HT1080 (cell line): Measurements from ENCODE around the gene EPHX1. TPM values are rescaled to one million over a fixed set of nuclear protein-coding genes. Genes with fewer than 3 reads are reported as not detected.

ENCODE experiments used
- total RNA-seq: library from RNA; depleted of rRNA; stranded (reverse); fragments of >200 nt; shearing (Covaris generic); gene quantifications from 2 replicates; pipeline ENCODE4 v1.2.3, GENCODE V29; 2014; rRNA removed

EPHX1 gene
- total RNA-seq, 1 experiment from 2014 or later = 17.7 TPM

Other genes starting within 250 kb of the EPHX1 start
- gene ENAH, start 157.0 kb upstream of the EPHX1 start, total RNA-seq = 19.4 and 23.2 TPM in 2 replicates
- gene SRP9, start 32.3 kb upstream of the EPHX1 start, total RNA-seq = 217 and 241 TPM in 2 replicates
- 5.1 and 7.8 TPM in 2 replicates for gene TMEM63A, start 72.3 kb downstream of the EPHX1 start, total RNA-seq
- not detected in 2 replicates for gene LEFTY1, start 79.0 kb downstream of the EPHX1 start, total RNA-seq
- 64.1 and 65.9 TPM in 2 replicates for gene PYCR2, start 114.1 kb downstream of the EPHX1 start, total RNA-seq
- gene LEFTY2, start 131.1 kb downstream of the EPHX1 start, total RNA-seq = 1.3 TPM in 1 of 2 replicates, not detected in the other
- gene SDE2, start 189.2 kb downstream of the EPHX1 start, total RNA-seq = 13.5 and 15.9 TPM in 2 replicates